HepG2 (cell line): ENCODE measurements around the gene SEBOX. TPM values are rescaled to one million over a fixed set of nuclear protein-coding genes. Genes with fewer than 3 reads are reported as not detected.
A peak's percentile ranks its signal among the peaks of the same experiment; 100 is the strongest.

Experiments used
- ARID4A ChIP-seq: sonication (generic); formaldehyde crosslinking; IDR thresholded peaks from 2 replicates; pipeline ENCODE4 v1.5.0; 2020; ENCODE audit warnings: mild to moderate bottlenecking, missing genetic modification reagents, borderline replicate concordance
- ASH2L ChIP-seq: fragments of 300-600, 200-600 bp; sonication (generic); IDR thresholded peaks from 2 replicates; pipeline ENCODE4 v1.7.0; 2017; ENCODE audit warnings: low read depth, mild to moderate bottlenecking, moderate library complexity, mixed read lengths, low read length; ENCODE audit not compliant: insufficient read length
- ATF2 ChIP-seq: sonication (generic); formaldehyde crosslinking; IDR thresholded peaks from 2 replicates; pipeline ENCODE4 v1.4.0; 2020; ENCODE audit warnings: missing genetic modification reagents
- ATRX ChIP-seq: sonication (generic); formaldehyde crosslinking; IDR thresholded peaks from 2 replicates; pipeline ENCODE4 v1.4.0; 2020; ENCODE audit warnings: missing genetic modification reagents, borderline replicate concordance
- DR1 ChIP-seq: sonication (generic); formaldehyde crosslinking; IDR thresholded peaks from 2 replicates; pipeline ENCODE4 v1.8.0; 2021; ENCODE audit warnings: mild to moderate bottlenecking, missing genetic modification reagents, inconsistent platforms
- GATAD1 ChIP-seq: IDR thresholded peaks from 2 replicates; pipeline ENCODE4 v1.6.1; 2016; ENCODE audit warnings: missing genetic modification reagents, missing compliant biosample characterization
- HNRNPK ChIP-seq: fragments of 200-400 bp; formaldehyde crosslinking; IDR thresholded peaks from 2 replicates; pipeline ENCODE4 v1.6.1; 2018; ENCODE audit warnings: low read length, low read depth, moderate library complexity, mild to moderate bottlenecking; ENCODE audit not compliant: poor library complexity, severe bottlenecking
- MED13 ChIP-seq: sonication (generic); formaldehyde crosslinking; IDR thresholded peaks from 2 replicates; pipeline ENCODE4 v1.5.0; 2020; ENCODE audit warnings: missing genetic modification reagents
- NCOA2 ChIP-seq: sonication (generic); formaldehyde crosslinking; IDR thresholded peaks from 2 replicates; pipeline ENCODE4 v1.8.0; 2022; ENCODE audit warnings: inconsistent platforms
- PPARG ChIP-seq: conservative IDR thresholded peaks from 2 replicates; pipeline ENCODE4 v1.6.1; 2016; ENCODE audit warnings: missing biosample characterization, missing genetic modification reagents
- RBM22 ChIP-seq: fragments of 200-400 bp; formaldehyde crosslinking; optimal IDR thresholded peaks from 2 replicates; pipeline ENCODE3; 2017; ENCODE audit warnings: mild to moderate bottlenecking, low read length, moderate library complexity
- SCMH1 ChIP-seq: sonication (generic); formaldehyde crosslinking; IDR thresholded peaks from 2 replicates; pipeline ENCODE4 v1.9.0; 2021; ENCODE audit warnings: missing genetic modification reagents, mild to moderate bottlenecking, borderline replicate concordance
- STAT6 ChIP-seq: sonication (generic); formaldehyde crosslinking; IDR thresholded peaks from 2 replicates; pipeline ENCODE4 v1.4.0; 2020; ENCODE audit warnings: missing genetic modification reagents, mild to moderate bottlenecking, borderline replicate concordance
- ZFP36L2 ChIP-seq: sonication (generic); formaldehyde crosslinking; IDR thresholded peaks from 2 replicates; pipeline ENCODE4 v1.4.0; 2020; ENCODE audit warnings: missing genetic modification reagents
- ZFP91 ChIP-seq: sonication (generic); formaldehyde crosslinking; IDR thresholded peaks from 2 replicates; pipeline ENCODE4 v1.9.0; 2022; ENCODE audit warnings: missing genetic modification reagents, mild to moderate bottlenecking, borderline replicate concordance
- ZNF17 ChIP-seq: sonication (generic); formaldehyde crosslinking; IDR thresholded peaks from 2 replicates; pipeline ENCODE4 v1.5.0; 2020; ENCODE audit warnings: mild to moderate bottlenecking, missing genetic modification reagents
- ZNF557 ChIP-seq: sonication (generic); formaldehyde crosslinking; IDR thresholded peaks from 2 replicates; pipeline ENCODE4 v1.4.0; 2020; ENCODE audit warnings: missing genetic modification reagents
- ZNF619 ChIP-seq: sonication (generic); formaldehyde crosslinking; IDR thresholded peaks from 2 replicates; pipeline ENCODE4 v1.4.0; 2020; ENCODE audit warnings: mild to moderate bottlenecking, missing genetic modification reagents
- ZNF670 ChIP-seq: sonication (generic); formaldehyde crosslinking; IDR thresholded peaks from 2 replicates; pipeline ENCODE4 v1.8.0; 2022; ENCODE audit warnings: mild to moderate bottlenecking, missing genetic modification reagents, borderline replicate concordance
- ZNF761 ChIP-seq: sonication (generic); formaldehyde crosslinking; conservative IDR thresholded peaks from 2 replicates; pipeline ENCODE4 v1.4.0; 2020; ENCODE audit warnings: mild to moderate bottlenecking, missing genetic modification reagents
- polyA plus RNA-seq, 8 experiments: library from polyadenylated mRNA; depleted of rRNA in 3 of 8; stranded (reverse) in 7 of 8; unstranded in 1 of 8; fragments of >200 nt; fragmentation: Illumina TruSeq in 4 of 8; extraction: Trizol in 4 of 8; gene quantifications; 2 replicates each; pipeline versions ENCODE4 v1.2.1 to v1.2.3, GENCODE V29; 2011 to 2016; ENCODE audit warnings: low read depth in 4 of 8, missing spikeins in 1 of 8, mixed read lengths in 1 of 8; ENCODE audit not compliant: insufficient read depth in 1 of 8
- total RNA-seq, 5 experiments: library from RNA; depleted of rRNA; stranded (reverse); fragments of >200 nt; fragmentation: Illumina TruSeq; extraction: Trizol; gene quantifications; 2 replicates each; pipeline ENCODE4 v1.2.3, GENCODE V29; 2016; ENCODE audit warnings: low read depth in 1 of 5

SEBOX gene
- total and polyA plus RNA-seq, 2 of the 13 experiments (the other 11 are each of a cell fraction or from before 2014, with no cell fraction given) = not detected

GRCh38 chr17:28346746-28347246, 18.2 kb downstream of the SEBOX start (continued):
- TF ChIP-seq STAT6 (no peak), ZNF670 (CRISPR knock-in tag) (no peak), PPARG (CRISPR knock-in tag) (no peak), MED13 (no peak), ZNF761 (CRISPR knock-in tag) (no peak), NCOA2 (CRISPR knock-in tag) (peak; percentile 46; the same call in 1 of the 2 replicates), ZNF619 (CRISPR knock-in tag) (0 out of 2 replicates have a peak, but pooled peaks have one; percentile 17), ATF2 (no peak), ATRX (no peak), GATAD1 (CRISPR knock-in tag) (no peak; the same call in none of the 2 replicates), ARID4A (peak; percentile 40; the same call in 1 of the 2 replicates), ASH2L (peak; percentile 24), SCMH1 (CRISPR knock-in tag) (no peak), DR1 (no peak), HNRNPK (no peak), ZFP91 (CRISPR knock-in tag) (0 out of 2 replicates have a peak, but pooled peaks have one; percentile 9), RBM22 (no peak), ZNF557 (no peak), ZFP36L2 (no peak), ZNF17 (CRISPR knock-in tag) (no peak)
